GM10266 (cell line): ENCODE measurements around the gene LENG8.

Experiments
- DNase-seq: peaks from one replicate; pipeline ENCODE4 v3.0.0; 2012; ENCODE audit errors: extremely low spot score
- TF ChIP-seq, protein P1 (sequence below): IDR thresholded peaks from 2 replicates; pipeline ENCODE4 v1.5.1; 2012; ENCODE audit warnings: mild to moderate bottlenecking, low read depth; ENCODE audit not compliant: control insufficient read depth, insufficient read depth; ENCODE audit errors: missing control alignments

The LENG8 gene

DNA sequence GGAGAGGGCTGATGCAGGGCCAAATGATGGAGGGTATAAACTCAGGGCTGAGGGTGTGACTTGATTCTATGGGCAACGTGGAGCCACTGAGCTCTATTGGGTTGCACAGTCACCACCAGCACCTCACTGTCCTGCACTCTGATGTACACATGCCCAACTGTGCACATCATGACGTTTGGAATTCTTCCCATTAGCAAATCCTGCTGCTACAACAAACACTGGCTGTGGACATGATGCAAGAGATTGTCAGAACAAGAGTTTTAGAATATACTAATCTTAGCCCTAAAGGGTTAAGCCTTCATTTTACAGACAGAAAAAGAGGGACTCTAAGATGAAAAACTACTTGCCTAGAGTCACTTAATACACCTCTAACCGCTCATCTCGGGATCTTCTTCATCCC, 36.1 kb upstream of the LENG8 start:
- TF ChIP-seq, protein P1, sequence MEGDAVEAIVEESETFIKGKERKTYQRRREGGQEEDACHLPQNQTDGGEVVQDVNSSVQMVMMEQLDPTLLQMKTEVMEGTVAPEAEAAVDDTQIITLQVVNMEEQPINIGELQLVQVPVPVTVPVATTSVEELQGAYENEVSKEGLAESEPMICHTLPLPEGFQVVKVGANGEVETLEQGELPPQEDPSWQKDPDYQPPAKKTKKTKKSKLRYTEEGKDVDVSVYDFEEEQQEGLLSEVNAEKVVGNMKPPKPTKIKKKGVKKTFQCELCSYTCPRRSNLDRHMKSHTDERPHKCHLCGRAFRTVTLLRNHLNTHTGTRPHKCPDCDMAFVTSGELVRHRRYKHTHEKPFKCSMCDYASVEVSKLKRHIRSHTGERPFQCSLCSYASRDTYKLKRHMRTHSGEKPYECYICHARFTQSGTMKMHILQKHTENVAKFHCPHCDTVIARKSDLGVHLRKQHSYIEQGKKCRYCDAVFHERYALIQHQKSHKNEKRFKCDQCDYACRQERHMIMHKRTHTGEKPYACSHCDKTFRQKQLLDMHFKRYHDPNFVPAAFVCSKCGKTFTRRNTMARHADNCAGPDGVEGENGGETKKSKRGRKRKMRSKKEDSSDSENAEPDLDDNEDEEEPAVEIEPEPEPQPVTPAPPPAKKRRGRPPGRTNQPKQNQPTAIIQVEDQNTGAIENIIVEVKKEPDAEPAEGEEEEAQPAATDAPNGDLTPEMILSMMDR, result no peak

DNA sequence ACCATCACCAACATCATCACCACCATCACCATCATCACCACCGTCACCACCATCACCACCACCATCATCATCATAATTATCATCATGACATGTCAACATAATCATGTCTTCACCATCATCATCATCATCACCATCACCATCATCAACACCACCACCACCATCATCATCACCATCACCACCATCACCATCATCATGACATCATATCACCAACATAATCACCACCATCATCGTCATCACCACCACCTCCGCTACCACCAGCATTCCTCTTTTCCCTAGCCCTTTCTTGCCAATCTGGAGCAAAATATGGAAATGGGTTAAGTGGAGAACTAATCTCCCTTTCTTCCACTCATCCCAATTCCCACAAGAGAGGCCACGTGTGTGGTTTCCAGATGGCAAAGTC, 34.8 kb upstream of the LENG8 start:
- no peak for DNase-seq
- TF ChIP-seq, protein P1, result no peak

More for the DNA sequence above, 36.1 kb upstream of the LENG8 start:
- DNase-seq, result no peak

DNA sequence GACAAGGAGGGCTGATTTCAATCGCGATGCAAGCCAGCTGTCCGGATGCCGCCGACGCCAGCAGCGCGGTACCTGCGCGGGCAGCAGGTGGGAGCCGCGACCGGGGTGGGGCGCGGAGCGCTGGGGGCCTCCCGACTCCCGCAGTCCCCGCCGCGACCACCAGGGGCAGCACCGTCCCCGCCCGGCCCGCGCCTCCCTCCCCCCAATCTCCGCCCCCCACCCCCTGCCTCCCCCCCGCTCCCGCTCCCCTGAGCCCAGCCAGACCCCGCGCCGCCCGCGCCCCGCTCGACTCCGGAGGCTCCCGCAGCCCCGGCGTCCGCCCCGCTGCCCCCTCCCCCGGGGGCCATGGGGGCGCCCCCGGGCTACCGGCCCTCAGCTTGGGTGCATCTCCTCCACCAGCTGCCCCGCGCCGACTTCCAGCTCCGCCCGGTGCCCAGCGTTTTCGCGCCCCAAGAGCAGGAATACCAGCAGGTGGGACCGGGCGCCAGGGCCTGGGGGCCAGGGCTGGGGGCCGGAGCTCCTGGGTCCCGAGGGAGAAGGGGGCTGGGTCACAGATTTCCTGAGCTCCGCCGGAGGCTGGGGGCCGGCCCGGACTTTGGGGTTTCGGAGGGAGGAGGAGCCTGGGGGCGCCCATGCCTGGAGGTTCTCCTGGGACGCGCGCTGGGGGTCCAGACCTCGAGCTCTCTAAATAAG, 33.6 kb upstream of the LENG8 start, which contains the start of gene TTYH1:
Gene TTYH1 (plus strand): TSS at position 257 of the 693 bp plus-strand sequence. CDS start 89 bp downstream, at position 346.
- TF ChIP-seq, protein P1, result peak; percentile 34
- DNase-seq, result peak; percentile 83

DNA sequence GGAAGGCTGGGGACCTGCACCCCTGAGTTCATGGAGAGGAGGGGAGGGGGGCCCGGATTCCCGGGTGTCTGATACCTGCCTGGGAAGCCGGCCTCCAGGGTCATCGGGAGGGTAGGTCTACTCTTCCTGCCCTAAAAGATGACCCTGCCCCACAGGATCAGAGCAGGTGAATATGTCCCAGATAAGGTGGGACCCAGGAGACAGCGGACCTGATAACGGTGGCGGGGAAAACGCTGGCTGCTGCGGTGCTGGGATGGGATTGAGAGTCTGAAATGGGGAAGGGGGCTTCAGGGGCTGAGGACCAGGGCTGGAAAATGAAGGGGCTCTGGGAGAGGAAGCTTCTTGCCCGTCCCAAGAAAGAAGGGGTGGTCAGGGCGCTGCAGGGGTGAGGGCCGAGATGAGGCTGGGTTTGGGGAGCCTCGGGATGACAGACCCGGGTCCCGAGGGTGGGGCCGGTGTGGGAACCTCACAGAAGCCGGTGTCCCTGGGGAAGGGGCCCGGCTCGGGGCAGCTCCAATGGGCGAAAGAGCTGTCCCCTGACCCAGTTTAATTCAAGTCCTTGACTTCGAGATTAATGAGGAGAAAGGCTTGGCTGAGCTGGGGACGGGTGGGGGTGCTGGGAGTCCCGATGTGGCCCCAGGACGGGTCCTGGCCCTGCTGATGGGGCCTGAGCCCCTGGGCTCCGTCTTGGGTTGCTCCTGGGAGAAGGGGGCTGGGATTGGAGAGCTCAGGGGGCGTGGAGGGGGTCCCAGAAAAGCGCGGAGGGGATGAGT, 32.9 kb upstream of the LENG8 start:
- TF ChIP-seq, protein P1, result no peak
- DNase-seq, result peak; percentile 53

DNA sequence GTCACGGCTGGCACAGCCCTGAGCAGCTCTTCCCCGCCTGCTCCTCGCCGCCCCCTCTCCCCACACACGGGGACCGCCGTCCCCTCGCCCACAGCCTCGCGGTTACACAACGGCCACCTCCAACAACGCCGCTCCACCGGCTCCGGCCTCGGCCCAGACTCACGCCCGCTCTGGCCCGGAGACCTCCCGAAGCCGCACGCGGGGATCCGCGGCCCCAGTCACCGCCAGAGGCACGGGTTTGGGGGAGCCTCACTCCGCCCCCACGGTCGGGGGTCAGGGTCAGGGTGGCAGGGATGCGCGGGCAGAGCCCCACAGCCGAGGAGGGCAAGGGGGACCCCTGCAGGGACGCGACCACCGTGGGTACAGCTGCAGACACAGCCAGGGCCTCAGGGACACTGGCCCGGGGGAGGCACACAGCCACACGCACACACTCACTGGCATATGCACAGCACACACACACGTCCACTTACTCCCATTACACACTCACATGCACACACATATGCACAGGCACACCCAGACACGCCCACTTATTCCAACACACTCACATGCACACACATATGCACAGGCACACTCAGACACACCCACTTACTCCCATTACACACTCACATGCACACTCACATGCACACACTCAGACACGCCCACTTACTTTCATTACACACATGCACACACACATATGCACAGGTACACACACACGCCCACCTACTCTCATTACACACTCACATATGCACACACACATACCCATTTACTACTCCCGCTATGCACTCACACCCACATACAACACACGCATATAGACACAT, 32.1 kb upstream of the LENG8 start:
- TF ChIP-seq, protein P1, result no peak
- peak; percentile 25 for DNase-seq

DNA sequence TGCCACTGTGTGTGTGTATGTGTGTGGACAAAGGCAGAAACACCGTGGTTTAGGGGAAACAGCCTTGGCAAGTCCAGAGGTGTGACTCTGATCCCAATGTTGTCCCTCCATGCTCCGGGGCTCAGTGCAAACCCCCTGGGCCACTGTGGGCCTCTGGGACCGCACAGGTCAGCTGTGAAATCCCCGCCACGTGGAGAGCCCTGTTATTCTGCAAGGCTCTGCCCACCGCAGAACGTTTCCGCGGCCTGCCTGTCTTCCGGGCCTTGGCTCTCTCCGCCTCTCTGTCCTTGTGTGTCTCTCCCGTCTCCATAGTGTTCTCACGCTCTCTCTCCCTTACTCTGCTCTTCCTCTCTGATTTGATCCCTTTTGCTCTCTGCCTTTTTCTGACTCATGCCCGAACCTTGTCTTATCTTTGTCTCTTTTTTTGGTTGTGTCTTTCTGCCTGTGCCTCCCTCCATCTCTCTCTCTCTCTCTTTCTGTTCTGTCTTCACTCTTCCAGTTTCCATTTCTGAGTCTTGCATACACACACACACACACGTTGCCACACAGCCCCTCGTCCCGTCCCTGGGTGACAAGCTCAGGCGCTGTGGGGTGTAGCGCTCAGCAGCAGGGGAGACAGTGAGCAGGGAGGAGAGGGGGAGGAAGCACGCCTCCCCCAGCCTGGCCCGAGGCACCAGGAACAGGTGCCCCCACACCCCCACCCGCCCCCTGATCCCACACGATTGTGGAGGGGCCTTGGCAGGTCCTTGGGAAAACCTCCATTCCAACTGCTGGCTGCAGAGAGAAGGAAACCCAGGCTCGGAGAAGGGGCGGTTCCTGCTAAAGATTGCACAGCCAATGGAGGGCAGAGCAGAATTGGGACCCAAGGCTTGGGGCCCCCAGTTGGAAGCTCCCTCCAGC, 30.7 kb upstream of the LENG8 start:
- DNase-seq, result peak; percentile 83
- TF ChIP-seq, protein P1, result no peak
